ENCODE measurements around the gene UGT1A7.
"Not testable (repeated sequence)": the region's sequence is repeated elsewhere in the genome, so short reads cannot be mapped to it uniquely, and the experiment has no call there.

UGT1A7 gene

DNA sequence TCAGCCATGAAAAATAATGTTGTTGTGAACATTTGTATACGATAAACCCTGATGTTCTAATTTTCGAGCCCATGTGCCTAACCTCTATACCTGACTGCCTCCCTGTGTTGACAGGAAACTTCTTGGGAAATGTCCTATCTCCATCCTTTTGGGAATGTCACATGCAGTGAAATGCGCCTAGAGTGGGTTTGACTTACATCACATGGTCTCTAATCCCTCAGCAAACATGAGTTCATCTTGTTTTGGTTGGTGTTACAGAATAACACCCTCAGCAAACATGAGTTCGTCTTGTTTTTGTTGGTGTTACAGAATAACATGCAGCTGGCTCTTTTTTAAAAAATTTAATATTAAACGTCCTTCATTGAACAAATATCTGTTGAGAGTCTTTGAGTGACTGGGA, 6.6 kb downstream of the UGT1A7 start:
- H3K9ac ChIP-seq (ENCODE audit: low read length), result no peak overlapping the region
- no peaks in the 10 kb centered on the region for H3K36me3 ChIP-seq (ENCODE audit: control insufficient read depth, insufficient read depth, low read length)
- no peak overlapping the region for H3K4me3 ChIP-seq (ENCODE audit: low read length)
- H3K4me1 ChIP-seq (ENCODE audit: control insufficient read depth, insufficient read depth, low read length), result no peaks in the 10 kb centered on the region
- no peaks in the 10 kb centered on the region for H3K27me3 ChIP-seq (ENCODE audit: control insufficient read depth, insufficient read depth, low read length)
- no peak overlapping the region for H3K27ac ChIP-seq (ENCODE audit: low read depth, low read length)

DNA sequence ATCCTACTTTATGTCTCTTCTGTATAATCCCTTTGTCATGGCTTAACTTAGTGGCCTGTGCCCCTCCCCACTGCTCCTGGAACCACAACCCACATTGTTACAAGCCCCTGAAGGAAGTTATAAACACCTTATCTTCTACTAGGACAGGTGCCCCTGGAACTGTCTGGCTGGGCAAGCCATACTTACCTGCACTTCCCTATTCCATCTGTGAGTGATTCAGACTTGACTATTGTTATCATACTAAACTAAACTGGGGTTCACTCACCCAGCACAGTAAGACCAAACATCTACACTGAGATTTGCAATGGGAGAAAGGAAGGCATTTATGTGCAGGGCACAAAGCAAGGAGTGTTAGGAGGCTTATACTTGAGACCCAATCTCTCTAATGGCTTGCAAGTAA, 7.3 kb downstream of the UGT1A7 start:
- no peak overlapping the region for H3K27ac ChIP-seq (ENCODE audit: low read depth, low read length)
- H3K4me3 ChIP-seq (ENCODE audit: low read length), result no peak overlapping the region
- no peaks in the 10 kb centered on the region for H3K27me3 ChIP-seq (ENCODE audit: control insufficient read depth, insufficient read depth, low read length)
- no peak overlapping the region for H3K9ac ChIP-seq (ENCODE audit: low read length)
- no peaks in the 10 kb centered on the region for H3K36me3 ChIP-seq (ENCODE audit: control insufficient read depth, insufficient read depth, low read length)
- H3K4me1 ChIP-seq (ENCODE audit: control insufficient read depth, insufficient read depth, low read length), result no peaks in the 10 kb centered on the region

DNA sequence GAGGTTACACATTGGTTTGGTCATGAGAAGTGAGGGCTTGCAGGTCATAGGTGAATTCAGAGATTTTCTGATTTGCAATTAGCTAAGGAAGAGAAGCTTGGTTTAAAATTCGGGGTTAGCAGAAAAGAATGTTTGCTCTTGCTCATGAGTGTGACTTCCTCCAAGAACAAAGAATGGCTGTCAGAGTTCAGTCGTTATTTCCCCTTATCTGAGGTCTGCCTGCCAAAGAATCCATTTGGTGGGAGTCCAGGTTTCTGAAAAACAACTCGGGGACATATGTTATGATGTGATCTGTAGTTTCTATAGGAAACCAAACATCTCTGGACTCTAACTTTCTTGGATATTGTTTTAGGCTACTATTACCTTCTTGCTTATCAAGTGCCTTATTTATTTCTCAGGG, 7.8 kb downstream of the UGT1A7 start:
- Histone ChIP-seq H3K27ac (ENCODE audit: low read depth, low read length) (no peak overlapping the region), H3K4me1 (ENCODE audit: control insufficient read depth, insufficient read depth, low read length) (no peaks in the 10 kb centered on the region), H3K9ac (ENCODE audit: low read length) (no peak overlapping the region), H3K27me3 (ENCODE audit: control insufficient read depth, insufficient read depth, low read length) (no peaks in the 10 kb centered on the region), H3K4me3 (ENCODE audit: low read length) (no peak overlapping the region), H3K36me3 (ENCODE audit: control insufficient read depth, insufficient read depth, low read length) (no peaks in the 10 kb centered on the region)

DNA sequence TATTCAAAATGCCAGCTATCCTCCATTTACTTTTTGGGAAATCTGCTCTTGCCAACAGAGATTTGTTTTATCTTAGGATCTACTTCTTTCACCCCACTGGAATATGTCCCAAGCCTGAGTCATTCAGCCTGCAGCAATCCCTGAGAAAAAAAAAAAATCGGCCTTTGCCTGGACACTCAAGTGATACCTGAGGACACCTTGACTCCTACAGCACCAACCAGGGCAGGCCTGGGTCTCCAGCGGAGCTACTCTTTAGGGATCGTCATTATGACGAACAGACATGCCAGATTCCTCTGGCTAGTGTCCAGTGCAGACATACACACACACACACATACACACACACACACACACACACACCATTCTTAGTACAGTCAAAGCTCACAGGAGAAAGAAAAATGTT, 8.7 kb downstream of the UGT1A7 start:
- Histone ChIP-seq H3K27ac (ENCODE audit: low read depth, low read length) (no peak overlapping the region), H3K27me3 (ENCODE audit: control insufficient read depth, insufficient read depth, low read length) (no peaks in the 10 kb centered on the region), H3K9ac (ENCODE audit: low read length) (no peak overlapping the region), H3K4me3 (ENCODE audit: low read length) (no peak overlapping the region), H3K36me3 (ENCODE audit: control insufficient read depth, insufficient read depth, low read length) (no peaks in the 10 kb centered on the region), H3K4me1 (ENCODE audit: control insufficient read depth, insufficient read depth, low read length) (no peaks in the 10 kb centered on the region)

DNA sequence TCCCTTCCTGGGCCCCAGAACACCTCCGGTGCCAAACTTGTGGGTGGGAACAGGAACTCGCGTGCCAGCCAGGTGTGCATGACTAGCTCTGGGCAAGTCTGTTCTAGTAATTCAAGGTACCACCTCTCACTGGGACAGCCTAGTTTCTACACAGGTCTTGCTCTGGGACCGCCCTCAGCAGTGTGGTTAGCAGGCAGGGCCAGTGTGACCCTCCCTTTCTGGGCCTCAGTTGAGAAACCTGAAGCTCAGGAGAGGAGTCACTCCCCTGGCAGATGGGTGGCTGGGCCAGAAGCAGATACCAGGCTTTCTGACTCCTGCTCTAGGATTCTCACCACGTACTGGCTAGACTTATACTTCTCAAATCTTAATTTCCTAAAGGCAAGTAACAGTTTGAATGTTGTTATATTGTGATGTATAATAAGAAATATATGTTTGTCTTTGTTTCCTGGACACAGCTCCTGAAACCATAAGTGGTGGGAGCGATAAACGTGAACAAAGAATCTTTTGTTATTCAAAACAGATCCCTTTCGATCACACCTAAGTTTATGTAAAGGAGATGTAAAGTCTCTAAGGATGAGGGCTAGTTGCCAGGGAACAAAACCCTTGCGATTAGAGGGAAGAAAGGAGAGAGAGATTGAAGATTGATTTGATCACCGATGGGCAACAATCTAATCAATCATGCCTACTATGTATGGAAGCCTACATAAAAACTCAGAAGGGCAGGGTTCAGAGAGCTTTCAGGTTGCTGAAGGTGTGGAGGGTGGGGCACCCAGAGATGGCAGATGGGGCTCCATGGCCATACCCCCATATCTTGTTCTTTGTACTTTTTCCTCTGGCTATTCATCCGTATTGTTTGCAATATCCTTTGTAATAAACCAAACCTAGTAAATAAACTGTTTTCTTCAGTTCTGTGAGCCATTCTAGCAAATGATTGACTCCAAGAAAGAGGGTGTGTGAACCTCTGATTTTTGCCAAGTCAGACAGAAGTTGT, 10.0 kb downstream of the UGT1A7 start:
- H3K9ac ChIP-seq (ENCODE audit: low read length), result no peak overlapping the region
- no peaks in the 10 kb centered on the region for H3K4me1 ChIP-seq (ENCODE audit: control insufficient read depth, insufficient read depth, low read length)
- no peak overlapping the region for H3K4me3 ChIP-seq (ENCODE audit: low read length)
- H3K27ac ChIP-seq (ENCODE audit: low read depth, low read length), result no peak overlapping the region
- no peaks in the 10 kb centered on the region for H3K36me3 ChIP-seq (ENCODE audit: control insufficient read depth, insufficient read depth, low read length)
- H3K27me3 ChIP-seq (ENCODE audit: control insufficient read depth, insufficient read depth, low read length), result no peaks in the 10 kb centered on the region

DNA sequence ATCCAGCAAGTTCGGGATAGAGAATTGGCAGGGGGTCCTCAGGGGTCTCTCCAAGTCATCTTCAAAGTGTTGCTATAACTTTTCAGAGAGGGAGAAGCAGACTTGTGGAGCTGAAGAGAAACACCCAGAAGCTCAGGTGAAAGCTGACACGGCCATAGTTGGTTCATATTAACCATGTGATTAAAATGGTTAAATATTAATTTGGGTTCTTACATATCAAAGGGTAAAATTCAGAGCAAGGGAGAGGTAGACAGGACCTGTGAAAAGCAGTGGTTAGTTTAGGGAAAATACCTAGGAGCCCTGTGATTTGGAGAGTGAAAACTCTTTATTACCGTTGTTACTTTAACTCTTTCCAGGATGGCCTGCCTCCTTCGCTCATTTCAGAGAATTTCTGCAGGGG, 10.9 kb downstream of the UGT1A7 start, which contains the start of gene UGT1A6:
Gene UGT1A6 (plus strand): TSS at position 243 of the 400 bp plus-strand sequence. CDS start 115 bp downstream, at position 358.
- no peak within 1 kb of the TSS for H3K4me3 ChIP-seq (ENCODE audit: low read length)
- H3K27ac ChIP-seq (ENCODE audit: low read depth, low read length), result no peak within 1 kb of the TSS
- H3K4me1 ChIP-seq (ENCODE audit: control insufficient read depth, insufficient read depth, low read length), result no peaks in the 10 kb centered on the region
- no peak within 1 kb of the TSS for H3K9ac ChIP-seq (ENCODE audit: low read length)
- H3K36me3 ChIP-seq (ENCODE audit: control insufficient read depth, insufficient read depth, low read length), result no peaks in the 10 kb centered on the region
- no peaks in the 10 kb centered on the region for H3K27me3 ChIP-seq (ENCODE audit: control insufficient read depth, insufficient read depth, low read length)

DNA sequence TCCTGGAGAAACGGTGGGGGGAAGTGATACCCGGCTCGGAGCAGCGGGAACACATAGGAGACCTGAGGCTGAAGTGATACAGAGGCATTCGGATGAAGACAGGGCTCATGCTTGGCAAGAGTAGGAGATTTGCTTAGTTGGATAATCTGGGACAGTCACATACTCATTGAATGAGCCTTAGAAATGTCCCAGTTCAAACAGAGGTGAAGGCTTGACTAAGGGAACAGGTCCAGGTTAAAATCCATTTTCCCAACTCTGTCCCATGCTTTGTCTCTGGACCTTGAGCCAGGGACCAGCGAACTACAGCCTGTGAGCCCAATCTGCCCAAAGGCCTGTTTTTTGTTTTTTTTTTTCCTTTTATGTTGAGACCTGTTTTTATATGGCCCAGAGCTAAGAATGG, 12.3 kb downstream of the UGT1A7 start:
- Histone ChIP-seq H3K27ac (ENCODE audit: low read depth, low read length) (no peak overlapping the region), H3K4me3 (ENCODE audit: low read length) (no peak overlapping the region), H3K36me3 (ENCODE audit: control insufficient read depth, insufficient read depth, low read length) (no peaks in the 10 kb centered on the region), H3K4me1 (ENCODE audit: control insufficient read depth, insufficient read depth, low read length) (no peaks in the 10 kb centered on the region), H3K27me3 (ENCODE audit: control insufficient read depth, insufficient read depth, low read length) (no peaks in the 10 kb centered on the region), H3K9ac (ENCODE audit: low read length) (no peak overlapping the region)

DNA sequence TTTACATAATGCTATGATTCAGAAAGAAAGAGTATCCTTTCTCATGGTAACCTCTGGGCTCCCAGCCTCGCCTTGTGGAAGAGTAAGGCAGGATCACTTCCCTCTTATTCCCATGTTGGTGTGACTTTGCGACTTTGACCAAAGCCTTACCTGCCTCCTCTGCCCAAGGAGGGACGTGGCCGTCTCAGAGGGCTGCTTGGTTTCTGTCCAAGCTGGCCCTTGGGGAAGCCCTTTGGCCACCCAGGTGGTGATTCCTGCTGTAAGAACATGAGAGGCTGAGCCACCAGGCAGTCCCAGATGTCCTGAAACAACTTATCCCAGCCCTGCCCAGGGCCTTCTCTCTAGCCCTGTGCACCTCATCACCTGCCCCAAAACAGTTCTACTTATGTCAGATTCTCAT, 17.0 kb downstream of the UGT1A7 start:
- no peak overlapping the region for H3K9ac ChIP-seq (ENCODE audit: low read length)
- no peaks in the 10 kb centered on the region for H3K27me3 ChIP-seq (ENCODE audit: control insufficient read depth, insufficient read depth, low read length)
- H3K36me3 ChIP-seq (ENCODE audit: control insufficient read depth, insufficient read depth, low read length), result no peaks in the 10 kb centered on the region
- no peak overlapping the region for H3K4me3 ChIP-seq (ENCODE audit: low read length)
- no peak overlapping the region for H3K27ac ChIP-seq (ENCODE audit: low read depth, low read length)
- H3K4me1 ChIP-seq (ENCODE audit: control insufficient read depth, insufficient read depth, low read length), result no peaks in the 10 kb centered on the region

DNA sequence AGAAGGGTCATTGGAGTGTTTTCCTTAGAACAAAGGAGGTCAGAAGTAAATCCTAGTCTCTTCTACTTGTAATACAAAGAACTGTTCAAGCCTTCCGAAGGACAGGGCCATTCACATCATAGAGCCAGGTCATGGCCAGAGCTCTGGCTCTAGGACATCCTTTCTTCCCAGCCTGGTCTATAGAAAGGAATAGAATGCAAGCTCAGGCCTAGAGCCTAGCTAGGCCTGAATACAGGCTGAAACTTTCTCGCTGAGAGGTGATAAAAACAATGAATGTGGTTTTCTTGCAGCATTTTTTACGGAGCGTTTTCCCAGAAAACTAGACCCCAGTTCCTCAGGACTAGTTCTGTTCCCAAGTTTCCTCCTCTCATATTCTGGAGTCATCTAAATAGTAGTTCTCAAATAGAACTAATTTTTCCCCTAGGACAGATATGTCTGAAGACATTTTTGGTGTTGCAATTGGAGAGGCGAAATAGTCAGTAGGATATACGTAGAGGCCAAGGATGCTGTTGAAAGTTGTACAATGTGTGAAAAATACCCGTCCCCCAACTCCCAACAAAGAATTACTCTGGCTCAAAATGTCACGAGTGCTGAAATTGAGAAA, 17.8 kb downstream of the UGT1A7 start:
- Histone ChIP-seq H3K4me1 (ENCODE audit: control insufficient read depth, insufficient read depth, low read length) (no peaks in the 10 kb centered on the region), H3K4me3 (ENCODE audit: low read length) (no peak overlapping the region), H3K36me3 (ENCODE audit: control insufficient read depth, insufficient read depth, low read length) (no peaks in the 10 kb centered on the region), H3K27ac (ENCODE audit: low read depth, low read length) (no peak overlapping the region), H3K27me3 (ENCODE audit: control insufficient read depth, insufficient read depth, low read length) (no peaks in the 10 kb centered on the region), H3K9ac (ENCODE audit: low read length) (no peak overlapping the region)

DNA sequence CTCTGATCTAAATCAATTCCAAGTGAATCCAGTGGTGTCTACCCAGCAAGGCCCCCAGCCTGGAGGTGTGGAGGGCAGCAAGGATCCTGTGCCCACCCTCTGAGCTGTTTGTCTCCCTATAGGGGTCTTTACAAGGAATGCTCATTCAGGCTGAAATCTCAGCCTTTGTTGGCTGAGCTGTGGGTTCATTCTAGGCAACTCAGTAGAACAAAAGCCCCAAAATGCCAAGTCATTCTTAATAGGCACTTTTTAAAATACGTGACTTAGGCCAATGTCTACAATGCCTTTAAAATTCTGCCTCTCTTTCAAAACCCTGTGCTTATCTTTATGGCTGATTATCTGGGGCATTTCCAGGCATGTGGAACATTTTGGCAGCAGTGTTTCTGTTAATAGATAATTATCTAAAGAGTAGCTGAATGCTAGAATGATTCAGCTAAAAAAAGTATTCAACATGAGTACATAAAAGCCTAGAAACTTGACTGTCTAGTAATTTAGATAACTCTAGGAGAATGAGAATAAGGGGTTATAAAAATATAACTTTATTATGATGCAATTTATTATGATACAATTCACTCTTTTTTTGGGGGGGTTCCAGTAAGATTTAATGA, 18.4 kb downstream of the UGT1A7 start:
- H3K27ac ChIP-seq (ENCODE audit: low read depth, low read length), result no peak overlapping the region
- no peak overlapping the region for H3K9ac ChIP-seq (ENCODE audit: low read length)

DNA sequence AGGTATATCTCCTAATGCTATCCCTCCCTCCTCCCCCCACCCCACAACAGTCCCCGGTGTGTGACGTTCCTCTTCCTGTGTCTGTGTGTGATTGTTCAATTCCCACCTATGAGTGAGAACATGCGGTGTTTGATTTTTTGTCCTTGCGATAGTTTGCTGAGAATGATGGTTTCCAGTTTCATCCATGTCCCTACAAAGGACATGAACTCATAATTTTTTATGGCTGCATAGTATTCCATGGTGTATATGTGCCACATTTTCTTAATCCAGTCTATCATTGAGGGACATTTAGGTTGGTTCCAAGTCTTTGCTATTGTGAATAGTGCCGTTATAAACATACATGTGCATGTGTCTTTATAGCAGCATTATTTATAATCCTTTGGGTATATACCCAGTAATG, 19.1 kb downstream of the UGT1A7 start:
- not testable (repeated sequence) for H3K27ac ChIP-seq (ENCODE audit: low read depth, low read length); H3K4me1 ChIP-seq (ENCODE audit: control insufficient read depth, insufficient read depth, low read length); H3K4me3 ChIP-seq (ENCODE audit: low read length); H3K36me3 ChIP-seq (ENCODE audit: control insufficient read depth, insufficient read depth, low read length); H3K27me3 ChIP-seq (ENCODE audit: control insufficient read depth, insufficient read depth, low read length); H3K9ac ChIP-seq (ENCODE audit: low read length)

More for the DNA sequence above, 18.4 kb downstream of the UGT1A7 start:
- Histone ChIP-seq H3K36me3 (ENCODE audit: control insufficient read depth, insufficient read depth, low read length) (no peaks in the 10 kb centered on the region), H3K27me3 (ENCODE audit: control insufficient read depth, insufficient read depth, low read length) (no peaks in the 10 kb centered on the region), H3K4me3 (ENCODE audit: low read length) (no peak overlapping the region), H3K4me1 (ENCODE audit: control insufficient read depth, insufficient read depth, low read length) (no peaks in the 10 kb centered on the region)

DNA sequence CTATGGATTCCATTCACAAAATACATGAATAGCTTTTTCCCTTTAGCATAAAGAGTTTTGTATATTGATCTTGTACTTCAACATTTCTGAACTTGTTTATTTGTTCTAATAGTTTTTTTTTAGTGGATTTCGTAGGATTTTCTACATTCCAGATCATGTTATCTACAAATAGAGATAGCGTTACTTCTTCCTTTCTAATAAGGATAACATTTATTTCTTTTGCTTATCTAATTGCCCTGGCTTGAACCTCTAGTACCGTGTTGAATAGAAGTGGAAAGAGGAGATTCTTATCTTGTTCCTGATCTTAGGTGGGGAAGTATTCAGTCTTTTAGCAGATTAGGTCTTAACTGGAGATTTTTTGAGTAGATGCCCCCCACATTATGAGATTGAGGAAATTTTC, 20.5 kb downstream of the UGT1A7 start:
- Histone ChIP-seq H3K9ac (ENCODE audit: low read length) (no peak overlapping the region), H3K4me1 (ENCODE audit: control insufficient read depth, insufficient read depth, low read length) (no peaks in the 10 kb centered on the region), H3K4me3 (ENCODE audit: low read length) (no peak overlapping the region), H3K36me3 (ENCODE audit: control insufficient read depth, insufficient read depth, low read length) (no peaks in the 10 kb centered on the region), H3K27ac (ENCODE audit: low read depth, low read length) (no peak overlapping the region), H3K27me3 (ENCODE audit: control insufficient read depth, insufficient read depth, low read length) (no peaks in the 10 kb centered on the region)
